Upper lobe of left lung (tissue), 6 donors: ENCODE data around the gene AXIN2. TPM values are rescaled to one million over a fixed set of nuclear protein-coding genes. Genes with fewer than 3 reads are reported as not detected.

Source experiments
- ATAC-seq, 2 donors: fragments of 200-7000 bp; cut with Tn5 transposase; one replicate each; pipeline ENCODE4 v1.9.1; 2022; ENCODE audit warnings: mild to moderate bottlenecking in 2 of 2, moderate library complexity in 2 of 2; ENCODE audit not compliant: low FRiP score in 2 of 2
- DNase-seq, 2 donors: peaks; one replicate each; pipeline ENCODE4 v3.0.0-alpha.2; 2019 to 2020
- H3K27ac ChIP-seq, 4 donors: fragments of 200-600 bp; sonication (generic); one replicate each; pipeline ENCODE4 v1.5.1; 2016 to 2019
- H3K27me3 ChIP-seq, 4 donors: fragments of 200-600 bp; sonication (generic); one replicate each; pipeline ENCODE4 v1.5.1; 2017 to 2019
- H3K36me3 ChIP-seq, 4 donors: fragments of 200-600 bp; sonication (generic); one replicate each; pipeline ENCODE4 v1.5.1; 2016 to 2019
- H3K4me1 ChIP-seq, 4 donors: fragments of 200-600 bp; sonication (generic); one replicate each; pipeline ENCODE4 v1.5.1; 2018 to 2019
- H3K4me3 ChIP-seq, 4 donors: fragments of 200-600 bp; sonication (generic); one replicate each; pipeline ENCODE4 v1.5.1; 2017 to 2019; ENCODE audit warnings: mild to moderate bottlenecking in 2 of 4, moderate library complexity in 1 of 4
- H3K9me3 ChIP-seq, 4 donors: fragments of 200-600 bp; sonication (generic); one replicate each; pipeline ENCODE4 v1.5.1; 2018 to 2019
- CTCF ChIP-seq, 6 experiments: fragments of 450-650 bp in 4 of 6; fragments of 200-600 bp in 2 of 6; sonication (generic) in 2 of 6; IDR thresholded peaks; one replicate each; pipeline ENCODE4 v1.5.1; 2016 to 2019; ENCODE audit warnings: antibody characterized with exemption in 6 of 6
- EP300 ChIP-seq, 4 donors: sonication (generic); formaldehyde crosslinking; IDR thresholded peaks; one replicate each; pipeline ENCODE4 v1.5.1; 2017; ENCODE audit warnings: antibody characterized with exemption in 4 of 4, control low read depth in 2 of 4
- POLR2A ChIP-seq, 4 donors: fragments of 450-650 bp; IDR thresholded peaks; one replicate each; pipeline ENCODE4 v1.5.1; 2016 to 2017; ENCODE audit warnings: antibody characterized with exemption in 4 of 4, mild to moderate bottlenecking in 2 of 4
- POLR2AphosphoS5 ChIP-seq, 2 donors: sonication (generic); formaldehyde crosslinking; IDR thresholded peaks; one replicate each; pipeline ENCODE4 v1.5.1; 2017; ENCODE audit warnings: antibody characterized with exemption in 2 of 2
- WGBS, 2 donors: methylation state at CpG; one replicate each; pipeline ENCODE4 v1.1.5; 2017 to 2018; 5-methylcytosine and 5-hydroxymethylcytosine counted together
- total RNA-seq, 6 donors: library from RNA; depleted of rRNA in 4 of 6; stranded (reverse); fragments of >200 nt in 4 of 6; gene quantifications; one replicate each; pipeline versions ENCODE4 v1.1.0 to v1.2.1, GENCODE V29; 2016 to 2021
- donor health status: DM: no; HTN: no; CAD: no; lungs with moderate emphysema.
- donor health status: DM: no; HTN: yes; CAD: no; lungs with severe emphysema.

Gene AXIN2
- total RNA-seq, 6 donors from 2014 or later: 48.0 to 135 (median 68.9) TPM

- H3K9me3 ChIP-seq: no peaks in the 10 kb centered on the region
- H3K4me3 ChIP-seq: no peak overlapping the region
- no peak for TF ChIP-seq POLR2AphosphoS5 (IDR thresholded peaks at IDR 0.05)
- TF ChIP-seq EP300 (IDR thresholded peaks at IDR 0.05): no peak
- TF ChIP-seq POLR2A (IDR thresholded peaks at IDR 0.05): no peak
- no peak for TF ChIP-seq CTCF (IDR thresholded peaks at IDR 0.05)
- ATAC-seq (no peak), DNase-seq (no peak)
- H3K36me3 ChIP-seq: no peaks in the 10 kb centered on the region
- no peaks in the 10 kb centered on the region for H3K27me3 ChIP-seq
- 83 to 86% methylated on average over 11 of the region's 12 CpGs for WGBS, 2 donors
- H3K4me1 ChIP-seq: peaks cover 9 to 23% (median 15%) of the 10 kb centered on the region in 4 donors
- H3K27ac ChIP-seq: no peak overlapping the region
Observed at GRCh38 chr17:65584604-65585521, 23.4 kb upstream of the AXIN2 start.

- no peaks in the 10 kb centered on the region for H3K36me3 ChIP-seq
- no peak overlapping the region for H3K27ac ChIP-seq
- WGBS, 2 donors: 77 to 88% methylated on average over 3 to 10 of the region's 10 CpGs
- no peak overlapping the region for H3K4me3 ChIP-seq
- ATAC-seq (no peak), DNase-seq (no peak)
- no peaks in the 10 kb centered on the region for H3K9me3 ChIP-seq
- H3K4me1 ChIP-seq: peaks cover 9 to 20% (median 15%) of the 10 kb centered on the region in 4 donors
- TF ChIP-seq POLR2A (IDR thresholded peaks at IDR 0.05): no peak
- TF ChIP-seq EP300 (IDR thresholded peaks at IDR 0.05): no peak
- TF ChIP-seq CTCF (IDR thresholded peaks at IDR 0.05): no peak
- TF ChIP-seq POLR2AphosphoS5 (IDR thresholded peaks at IDR 0.05): no peak
- no peaks in the 10 kb centered on the region for H3K27me3 ChIP-seq
Observed at GRCh38 chr17:65583921-65584603, 22.6 kb upstream of the AXIN2 start.

GRCh38 chr17:65576939-65577338 is 15.5 kb upstream of the AXIN2 start:
- no peaks in the 10 kb centered on the region for H3K36me3 ChIP-seq
- TF ChIP-seq POLR2AphosphoS5 (IDR thresholded peaks at IDR 0.05): no peak
- no peak for TF ChIP-seq POLR2A (IDR thresholded peaks at IDR 0.05)
- no peak for TF ChIP-seq CTCF (IDR thresholded peaks at IDR 0.05)
- TF ChIP-seq EP300 (IDR thresholded peaks at IDR 0.05): no peak
- H3K4me3 ChIP-seq: no peak overlapping the region
- no peaks in the 10 kb centered on the region for H3K4me1 ChIP-seq
- no peak overlapping the region for H3K27ac ChIP-seq
- H3K9me3 ChIP-seq: no peaks in the 10 kb centered on the region
- WGBS, 2 donors: 83% methylated on average over 8 to 9 of the region's 12 CpGs
- DNase-seq (no peak), ATAC-seq (no peak)
- H3K27me3 ChIP-seq: no peaks in the 10 kb centered on the region

- Histone ChIP-seq H3K27me3 (no peaks in the 10 kb centered on the region), H3K27ac (no peak overlapping the region), H3K4me3 (no peak overlapping the region), H3K36me3 (no peaks in the 10 kb centered on the region), H3K4me1 (no peaks in the 10 kb centered on the region), H3K9me3 (no peaks in the 10 kb centered on the region)
- WGBS, 2 donors: 79 to 87% methylated on average over 5 of the region's 5 CpGs
- DNase-seq (no peak), ATAC-seq (no peak)
- no peak for TF ChIP-seq CTCF (IDR thresholded peaks at IDR 0.05)
- TF ChIP-seq EP300 (IDR thresholded peaks at IDR 0.05): no peak
- TF ChIP-seq POLR2A (IDR thresholded peaks at IDR 0.05): no peak
- TF ChIP-seq POLR2AphosphoS5 (IDR thresholded peaks at IDR 0.05): no peak
Observed at GRCh38 chr17:65573282-65573602, 11.8 kb upstream of the AXIN2 start.
